Stimulated activated CD8-positive, alpha-beta memory T cell treated with anti-CD3 and anti-CD28 coated beads, Interleukin-15, amount 100 ng/mL, for 1 hour (primary cell): Measurements from ENCODE around the gene CENPX.

Experiments used
- DNase-seq: peaks from one replicate; pipeline ENCODE4 v3.0.0-alpha.2; 2020; ENCODE audit warnings: low read depth

Gene CENPX

DNA sequence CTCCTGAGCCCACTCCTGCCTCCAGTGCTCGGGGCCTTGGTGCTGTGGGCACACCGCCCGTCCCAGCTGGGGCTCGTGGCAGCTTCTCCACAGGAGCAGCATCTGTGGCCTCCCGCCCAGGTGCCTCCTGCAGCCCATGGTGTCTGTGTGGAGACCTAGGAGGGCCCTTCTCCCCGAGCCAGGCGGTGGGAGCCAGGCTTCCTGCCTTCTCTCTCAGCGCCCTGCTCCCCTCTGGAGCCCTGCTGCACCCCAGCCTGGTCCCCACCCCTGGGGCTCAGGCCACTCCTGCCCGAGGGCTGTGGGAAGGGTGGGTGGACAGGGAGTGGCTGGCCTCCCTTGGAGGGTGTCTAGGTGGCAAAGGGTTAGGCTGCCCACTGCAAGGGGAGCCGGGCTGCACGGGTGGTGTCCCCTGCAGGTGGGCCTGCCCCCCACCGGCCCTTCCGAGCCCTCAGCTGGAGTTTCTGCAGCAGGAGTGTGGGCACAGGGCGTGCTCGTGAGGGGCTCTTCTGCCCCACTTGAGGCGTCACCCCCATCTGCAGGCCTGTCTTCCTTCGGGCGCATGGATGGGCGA, 11.0 kb downstream of the CENPX start:
- DNase-seq = no peak

- DNase-seq = no peak
Measured at GRCh38 chr17:82010575-82011525, 11.8 kb downstream of the CENPX start.

DNA sequence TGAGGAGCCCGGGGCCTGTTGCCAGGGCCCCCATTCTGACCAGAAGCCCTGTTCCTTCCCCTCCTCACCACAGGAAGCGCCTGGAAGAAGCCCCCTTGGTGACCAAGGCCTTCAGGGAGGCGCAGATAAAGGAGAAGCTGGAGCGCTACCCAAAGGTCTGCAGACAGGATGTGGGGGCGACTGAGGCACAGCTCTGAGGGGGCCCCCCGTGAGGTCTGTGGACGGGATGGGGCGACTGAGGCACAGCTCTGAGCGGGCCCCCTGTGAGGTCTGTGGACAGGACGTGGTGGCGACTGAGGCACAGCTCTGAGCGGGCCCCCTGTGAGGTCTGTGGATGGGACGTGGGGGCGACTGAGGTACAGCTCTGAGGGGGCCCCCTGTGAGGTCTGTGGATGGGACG, 13.3 kb downstream of the CENPX start:
- DNase-seq = no peak

- no peak for DNase-seq
Measured at GRCh38 chr17:82008941-82009405, 13.7 kb downstream of the CENPX start.

GRCh38 chr17:82008258-82008940, 14.3 kb downstream of the CENPX start:
- no peak for DNase-seq

DNA sequence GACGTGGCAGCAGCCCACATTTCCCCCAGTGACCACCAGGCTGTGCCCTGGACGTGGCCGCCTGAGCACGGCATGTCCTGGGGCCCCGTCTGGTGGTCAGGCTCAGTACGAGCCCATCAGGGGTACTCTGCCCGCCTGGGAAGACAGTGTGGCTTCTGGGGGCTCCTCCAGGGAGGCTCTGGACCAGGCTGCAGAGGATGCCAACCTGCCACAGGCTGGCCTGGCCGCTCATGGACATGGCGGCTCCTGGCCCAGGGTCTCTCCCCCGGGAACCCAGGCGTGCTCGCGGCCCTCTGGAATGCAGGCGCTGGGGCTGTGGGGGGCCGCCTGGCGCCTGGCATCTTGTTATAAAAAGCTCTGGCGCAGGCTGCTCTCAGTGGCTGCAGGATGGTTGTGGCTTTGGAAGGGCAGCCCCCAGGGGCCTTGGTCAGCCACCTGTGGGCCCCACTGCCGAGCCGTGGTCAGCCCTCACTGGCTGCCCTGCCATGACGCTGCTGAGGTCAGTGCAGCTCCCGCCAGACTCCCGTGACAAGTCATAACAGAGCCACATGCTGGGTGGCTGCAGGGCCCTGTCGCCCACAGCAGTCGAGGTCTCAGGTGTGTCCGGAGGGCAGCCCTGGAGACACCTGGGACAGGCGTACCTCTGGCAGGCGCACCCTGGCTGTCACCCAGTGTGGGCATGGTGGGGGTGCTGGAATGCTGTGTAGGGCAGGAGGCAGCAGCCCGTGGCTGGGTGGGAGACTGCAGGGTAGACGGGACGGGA, 15.0 kb downstream of the CENPX start:
- DNase-seq = no peak

- no peak for DNase-seq
Measured at GRCh38 chr17:82007228-82007494, 15.5 kb downstream of the CENPX start.

DNA sequence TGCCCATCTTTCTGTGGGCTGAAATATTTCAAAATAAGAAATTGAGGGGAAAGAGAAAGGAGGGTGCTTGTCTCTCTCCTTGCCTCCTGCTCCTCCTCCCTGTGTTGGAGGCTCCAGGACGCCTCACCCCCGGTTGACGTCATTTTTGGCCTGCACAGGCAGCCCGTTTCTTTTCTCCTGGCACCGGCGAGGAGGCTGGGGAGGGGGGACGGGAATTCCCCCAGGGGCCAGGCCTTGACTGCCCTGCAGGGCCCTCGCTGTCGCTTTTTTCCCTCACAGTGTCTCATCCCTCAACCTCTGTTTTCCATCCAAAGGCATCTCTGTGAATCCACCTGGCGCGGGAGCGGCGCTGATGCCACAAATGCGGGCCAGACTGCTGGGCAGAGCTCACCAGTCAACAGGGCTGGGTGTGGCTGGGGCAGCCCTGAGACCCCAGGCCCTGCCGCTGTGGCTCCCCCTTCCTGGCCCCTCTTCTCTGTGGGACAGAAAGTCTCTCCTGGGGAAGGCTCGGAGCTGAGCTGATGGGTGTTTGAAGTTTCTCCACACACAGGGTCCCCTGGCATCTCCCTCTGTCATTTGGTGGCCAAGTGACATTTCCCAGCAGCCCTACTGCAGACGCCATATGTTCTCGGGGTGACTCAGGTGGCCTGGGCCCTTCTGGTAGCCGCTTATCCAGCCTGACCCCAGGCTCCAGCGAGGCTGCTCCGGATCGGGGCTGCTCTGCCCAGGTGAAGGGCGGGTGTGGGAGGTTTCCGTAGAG, 16.0 kb downstream of the CENPX start:
- DNase-seq = no peak

GRCh38 chr17:82005701-82006348, 16.9 kb downstream of the CENPX start:
- no peak for DNase-seq

DNA sequence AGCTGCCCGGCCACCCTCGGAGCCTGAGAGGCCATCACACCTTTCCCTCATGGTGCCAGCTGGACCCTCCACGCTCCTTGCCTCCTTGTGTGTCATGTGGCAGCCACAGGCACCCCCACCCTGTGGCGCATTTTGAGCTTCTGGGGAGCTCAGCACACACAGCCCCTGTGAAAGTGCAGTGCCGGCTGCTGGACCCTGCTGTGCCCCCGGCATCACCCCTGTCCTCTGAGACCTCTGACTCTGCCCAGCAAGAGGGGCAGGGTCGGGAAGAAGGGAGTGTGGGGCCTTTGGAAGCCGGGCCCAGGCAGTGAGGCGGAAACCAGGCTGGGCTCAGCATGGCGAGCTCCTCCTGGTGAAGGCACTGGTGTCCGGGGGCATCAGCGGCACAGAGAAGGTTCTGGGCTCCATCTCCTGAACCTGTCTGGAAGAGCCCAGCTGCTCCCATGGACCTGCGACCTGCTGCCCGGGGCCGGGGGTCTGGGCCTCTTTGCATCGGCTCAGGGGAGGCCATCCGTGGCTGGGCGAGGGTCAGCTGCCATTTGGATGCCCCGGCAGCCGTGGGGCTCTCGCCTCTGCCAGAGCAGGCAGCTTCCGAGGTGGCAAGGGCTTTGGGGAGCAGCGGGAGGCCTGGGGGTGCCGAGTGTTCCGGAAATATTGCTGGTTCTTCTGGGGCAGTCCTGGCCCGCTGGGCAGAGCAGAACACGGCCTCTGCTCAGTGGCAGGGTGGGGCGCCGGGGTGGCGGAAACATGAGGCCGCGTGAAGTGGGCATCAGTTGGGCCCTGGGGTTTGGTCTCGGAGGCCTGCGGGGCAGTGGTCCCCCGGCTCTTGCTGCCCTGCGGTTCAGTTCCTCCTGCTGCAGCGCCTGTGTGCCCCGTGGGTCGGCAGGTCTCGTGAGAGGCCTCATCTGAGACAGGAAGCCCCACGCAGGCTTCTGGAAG, 17.9 kb downstream of the CENPX start:
- DNase-seq = no peak

GRCh38 chr17:82003411-82004381, 19.0 kb downstream of the CENPX start:
- DNase-seq = no peak

- no peak for DNase-seq
Measured at GRCh38 chr17:82001571-82002056, 21.1 kb downstream of the CENPX start.

DNA sequence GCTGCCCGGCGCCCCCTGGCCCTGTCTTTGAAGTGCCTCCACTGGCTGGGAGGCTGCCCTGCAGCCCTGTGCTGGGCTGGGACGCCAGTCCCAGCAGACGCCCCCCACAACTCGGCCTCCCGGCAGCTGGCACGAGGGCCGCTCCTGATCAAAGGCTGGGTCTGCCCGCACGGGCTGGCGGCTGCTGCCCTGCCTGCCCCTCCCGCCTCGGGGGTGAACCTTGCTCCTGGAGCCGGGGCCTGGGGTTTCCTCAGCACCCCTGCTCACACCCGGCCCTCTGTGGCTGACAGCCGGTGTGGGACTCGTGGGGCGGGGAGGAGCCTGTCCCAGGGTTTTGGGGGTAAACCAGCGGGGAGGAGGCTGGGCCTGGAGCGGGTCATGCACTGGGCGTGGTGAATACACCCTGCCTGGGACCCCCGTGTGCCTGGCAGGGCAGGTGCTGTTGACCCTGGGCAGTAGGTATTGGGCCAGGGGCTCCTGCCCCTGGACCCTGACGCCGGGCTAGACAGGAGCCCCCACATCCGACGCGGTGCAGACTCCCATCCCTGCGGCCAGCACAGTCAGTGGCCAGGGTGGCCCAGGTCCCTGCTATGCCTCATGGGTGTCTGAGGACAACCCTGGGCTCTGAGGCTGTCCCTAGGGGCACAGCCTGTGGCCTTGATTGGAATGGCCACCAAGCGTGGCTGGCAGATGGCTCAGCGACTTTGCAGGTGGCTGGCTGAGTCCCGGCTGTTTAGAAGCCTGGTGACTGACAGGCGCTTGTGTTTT, 21.7 kb downstream of the CENPX start:
- DNase-seq = no peak

DNA sequence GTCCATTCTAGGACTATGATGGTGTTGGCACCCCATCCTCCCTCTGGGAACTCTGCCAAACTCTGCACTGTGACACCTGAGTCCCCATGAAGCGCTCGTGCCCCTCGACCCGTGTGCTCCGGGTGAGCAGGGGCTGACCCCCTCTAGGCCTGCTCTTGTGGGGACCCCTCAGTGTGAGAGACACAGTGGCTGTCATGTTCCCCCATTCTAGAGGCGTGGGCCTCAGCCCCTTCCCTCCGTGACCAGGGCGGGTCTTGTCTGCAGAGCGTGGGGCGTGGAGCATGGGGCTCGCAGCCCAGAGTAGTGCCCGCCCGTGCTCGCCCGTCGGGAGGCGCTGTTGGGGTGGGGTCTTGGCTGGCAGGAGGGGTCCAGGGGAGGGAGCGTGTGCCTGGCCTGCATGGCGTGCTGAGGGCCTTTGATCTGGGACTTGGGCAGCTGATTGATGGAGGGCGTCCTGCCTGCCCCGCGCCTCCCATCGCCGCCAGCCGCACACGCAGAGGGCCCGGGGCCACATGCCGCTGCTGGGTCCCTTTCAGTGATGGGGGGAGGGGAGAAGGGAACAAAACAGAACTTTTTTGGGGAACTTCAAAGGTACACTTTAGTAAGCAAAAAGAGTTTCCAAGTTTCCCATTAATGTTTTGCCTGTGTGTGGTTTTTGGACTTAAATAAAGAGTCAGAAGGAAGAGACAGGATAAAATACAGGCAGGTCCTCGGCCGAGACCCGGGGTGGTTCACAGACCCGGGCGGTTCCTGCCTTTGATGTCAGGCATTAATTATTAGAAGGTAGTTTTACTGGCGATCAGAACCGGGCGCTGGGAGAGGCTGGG, 22.5 kb downstream of the CENPX start:
- DNase-seq = no peak

DNA sequence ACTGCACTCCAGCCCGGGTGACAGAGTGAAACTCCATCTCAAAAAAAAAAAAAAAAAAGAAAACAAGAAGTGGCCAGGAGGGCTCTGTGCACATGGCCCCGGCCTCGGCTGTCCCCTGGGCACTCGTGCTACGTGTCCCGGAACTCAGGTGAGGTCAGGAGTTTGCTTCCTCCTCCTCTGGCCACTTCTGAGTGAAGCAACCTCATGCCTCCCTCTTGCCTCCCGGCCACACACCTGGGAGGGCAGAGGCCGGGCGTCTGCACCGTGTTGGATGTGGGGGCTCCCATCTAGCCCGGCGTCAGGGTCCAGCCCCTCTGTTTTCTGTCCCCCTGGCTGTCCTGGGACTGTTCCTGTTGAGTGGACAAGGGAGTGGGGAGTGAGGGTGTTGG, 23.1 kb downstream of the CENPX start:
- DNase-seq = no peak

GRCh38 chr17:81998691-81999438, 23.8 kb downstream of the CENPX start:
- DNase-seq = no peak
